ENCODE measurements around the gene AGBL1.

AGBL1 gene

GRCh38 chr15:86255247-86255646, 175.6 kb downstream of the AGBL1 start:
- DNase-seq, result no peak

GRCh38 chr15:86256628-86257027, 177.0 kb downstream of the AGBL1 start:
- DNase-seq, result no peak

GRCh38 chr15:86259589-86259988, 179.9 kb downstream of the AGBL1 start:
- DNase-seq, result no peak

GRCh38 chr15:86263230-86263629, 183.6 kb downstream of the AGBL1 start:
- no peak for DNase-seq

GRCh38 chr15:86266896-86267484, 187.3 kb downstream of the AGBL1 start:
- DNase-seq, result no peak

GRCh38 chr15:86267892-86268291, 188.2 kb downstream of the AGBL1 start:
- no peak for DNase-seq

- DNase-seq, result no peak
Observed at GRCh38 chr15:86268558-86268957, 188.9 kb downstream of the AGBL1 start.

- no peak for DNase-seq
Observed at GRCh38 chr15:86273309-86273708, 193.6 kb downstream of the AGBL1 start.

- DNase-seq, result no peak
Observed at GRCh38 chr15:86275361-86275760, 195.7 kb downstream of the AGBL1 start.

- DNase-seq, result no peak
Observed at GRCh38 chr15:86278586-86278985, 198.9 kb downstream of the AGBL1 start.

GRCh38 chr15:86284635-86285034, 205.0 kb downstream of the AGBL1 start:
- DNase-seq, result no peak

GRCh38 chr15:86295511-86295910, 215.8 kb downstream of the AGBL1 start:
- no peak for DNase-seq

- DNase-seq, result no peak
Observed at GRCh38 chr15:86296769-86297168, 217.1 kb downstream of the AGBL1 start.

- no peak for DNase-seq
Observed at GRCh38 chr15:86300390-86301125, 220.9 kb downstream of the AGBL1 start.

GRCh38 chr15:86311568-86312280, 232.1 kb downstream of the AGBL1 start:
- no peak for DNase-seq

- no peak for DNase-seq
Observed at GRCh38 chr15:86312486-86312885, 232.8 kb downstream of the AGBL1 start.

- no peak for DNase-seq
Observed at GRCh38 chr15:86316216-86316615, 236.5 kb downstream of the AGBL1 start.

GRCh38 chr15:86316726-86317383, 237.2 kb downstream of the AGBL1 start:
- DNase-seq, result no peak

- no peak for DNase-seq
Observed at GRCh38 chr15:86317384-86317740, 237.7 kb downstream of the AGBL1 start.

GRCh38 chr15:86322629-86323028, 243.0 kb downstream of the AGBL1 start:
- no peak for DNase-seq

GRCh38 chr15:86327230-86327865, 247.7 kb downstream of the AGBL1 start:
- no peak for DNase-seq

- no peak for DNase-seq
Observed at GRCh38 chr15:86328658-86329057, 249.0 kb downstream of the AGBL1 start.
